Measurements from ENCODE around the gene OLFM1. TPM values are rescaled to one million over a fixed set of nuclear protein-coding genes. Genes with fewer than 3 reads are reported as not detected.

The OLFM1 gene
- polyA plus RNA-seq, 1 experiment = 1.5 TPM

- Histone ChIP-seq H3K27me3 (ENCODE audit: control insufficient read depth, insufficient read depth, low read length) (no peaks in the 10 kb centered on the region; the same call in 1 of the 2 replicates), H3K36me3 (ENCODE audit: control insufficient read depth, insufficient read depth, low read length) (no peaks in the 10 kb centered on the region), H3K4me3 (ENCODE audit: low read depth, low read length) (no peak overlapping the region)
- DNase-seq (ENCODE audit: low read depth) = no peak
- ChIA-PET POLR2A (no interaction called here), CTCF (no interaction called here)
- TF ChIP-seq CTCF (IDR thresholded peaks at IDR 0.05; ENCODE audit: insufficient read depth, low read depth, low read length) = no peak
Measured at GRCh38 chr9:135105211-135105745, 17.8 kb downstream of the OLFM1 start.

- POLR2A ChIA-PET = no interaction called here
Measured at GRCh38 chr9:135105938-135106491, 18.5 kb downstream of the OLFM1 start.

GRCh38 chr9:135106551-135107270 lies 19.2 kb downstream of the OLFM1 start:
- no peak for TF ChIP-seq CTCF (IDR thresholded peaks at IDR 0.05; ENCODE audit: insufficient read depth, low read depth, low read length)
- ChIA-PET CTCF (no interaction called here), POLR2A (no interaction called here)
- no peak for DNase-seq (ENCODE audit: low read depth)
- Histone ChIP-seq H3K36me3 (ENCODE audit: control insufficient read depth, insufficient read depth, low read length) (no peaks in the 10 kb centered on the region), H3K4me3 (ENCODE audit: low read depth, low read length) (no peak overlapping the region), H3K27me3 (ENCODE audit: control insufficient read depth, insufficient read depth, low read length) (peaks cover 1% of the 10 kb centered on the region; the same call in 1 of the 2 replicates)

More at GRCh38 chr9:135105938-135106491, 18.5 kb downstream of the OLFM1 start:
- TF ChIP-seq CTCF (IDR thresholded peaks at IDR 0.05; ENCODE audit: insufficient read depth, low read depth, low read length) = no peak
- no peak overlapping the region for H3K4me3 ChIP-seq (ENCODE audit: low read depth, low read length)
- DNase-seq (ENCODE audit: low read depth) = no peak
- peaks cover 1% of the 10 kb centered on the region; the same call in 1 of the 2 replicates for H3K27me3 ChIP-seq (ENCODE audit: control insufficient read depth, insufficient read depth, low read length)
- no peaks in the 10 kb centered on the region for H3K36me3 ChIP-seq (ENCODE audit: control insufficient read depth, insufficient read depth, low read length)
- CTCF ChIA-PET = no interaction called here

GRCh38 chr9:135107581-135108235 lies 20.2 kb downstream of the OLFM1 start:
- ChIA-PET POLR2A (no interaction called here), CTCF (no interaction called here)
- no peak for DNase-seq (ENCODE audit: low read depth)
- H3K4me3 ChIP-seq (ENCODE audit: low read depth, low read length) = no peak overlapping the region
- no peaks in the 10 kb centered on the region for H3K36me3 ChIP-seq (ENCODE audit: control insufficient read depth, insufficient read depth, low read length)
- H3K27me3 ChIP-seq (ENCODE audit: control insufficient read depth, insufficient read depth, low read length) = peaks cover 1% of the 10 kb centered on the region; the same call in 1 of the 2 replicates
- TF ChIP-seq CTCF (IDR thresholded peaks at IDR 0.05; ENCODE audit: insufficient read depth, low read depth, low read length) = no peak

GRCh38 chr9:135108831-135109510 lies 21.5 kb downstream of the OLFM1 start:
- DNase-seq (ENCODE audit: low read depth) = no peak
- ChIA-PET CTCF (no interaction called here), POLR2A (no interaction called here)
- no peak overlapping the region for H3K4me3 ChIP-seq (ENCODE audit: low read depth, low read length)
- H3K36me3 ChIP-seq (ENCODE audit: control insufficient read depth, insufficient read depth, low read length) = no peaks in the 10 kb centered on the region
- no peak for TF ChIP-seq CTCF (IDR thresholded peaks at IDR 0.05; ENCODE audit: insufficient read depth, low read depth, low read length)
- peaks cover 1% of the 10 kb centered on the region; the same call in 1 of the 2 replicates for H3K27me3 ChIP-seq (ENCODE audit: control insufficient read depth, insufficient read depth, low read length)
